Measurements from ENCODE around the gene TMEM269.
A peak's percentile ranks its signal among the peaks of the same experiment; 100 is the strongest.
"Not testable (repeated sequence)": the region's sequence is repeated elsewhere in the genome, so short reads cannot be mapped to it uniquely, and the experiment has no call there.

The TMEM269 gene

DNA sequence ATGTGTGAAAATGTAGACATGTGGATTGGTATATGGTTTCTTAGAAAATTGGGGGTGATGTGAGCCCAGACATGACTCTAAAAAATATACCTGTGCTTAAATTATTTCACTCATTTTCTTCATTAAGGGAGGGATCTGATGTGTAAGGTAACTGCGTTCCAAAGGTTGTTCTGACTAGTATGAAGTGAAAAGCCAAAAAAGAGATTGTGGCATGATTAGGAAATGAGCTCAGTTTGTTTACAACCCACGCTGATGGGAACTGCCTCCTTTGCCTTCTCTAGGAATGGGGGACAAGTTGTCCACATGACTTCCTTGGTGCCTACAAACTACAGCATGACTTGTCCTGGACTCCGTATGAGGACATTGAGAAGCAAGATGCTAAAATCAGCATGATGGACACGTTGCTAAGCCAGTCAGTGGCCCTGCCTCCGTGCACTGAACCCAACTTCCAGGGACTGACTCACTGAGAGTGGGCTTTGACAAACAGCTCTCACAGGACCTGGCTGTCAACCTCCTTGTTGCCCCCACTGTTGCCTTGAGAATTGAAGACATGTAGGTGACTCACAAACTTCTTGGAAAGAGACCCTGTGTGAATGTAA is 9.8 kb upstream of the TMEM269 start:
- FAIRE-seq (no peak), DNase-seq (ENCODE audit: low spot score) (no peak)

GRCh38 chr1:42776502-42776901 is 8.3 kb upstream of the TMEM269 start:
- FAIRE-seq (no peak), DNase-seq (ENCODE audit: low spot score) (no peak)

GRCh38 chr1:42777852-42778251 is 6.9 kb upstream of the TMEM269 start:
- DNase-seq (ENCODE audit: low spot score) (peak; percentile 13), FAIRE-seq (no peak)

GRCh38 chr1:42779725-42780124 is 5.1 kb upstream of the TMEM269 start:
- FAIRE-seq (no peak), DNase-seq (ENCODE audit: low spot score) (no peak)

DNA sequence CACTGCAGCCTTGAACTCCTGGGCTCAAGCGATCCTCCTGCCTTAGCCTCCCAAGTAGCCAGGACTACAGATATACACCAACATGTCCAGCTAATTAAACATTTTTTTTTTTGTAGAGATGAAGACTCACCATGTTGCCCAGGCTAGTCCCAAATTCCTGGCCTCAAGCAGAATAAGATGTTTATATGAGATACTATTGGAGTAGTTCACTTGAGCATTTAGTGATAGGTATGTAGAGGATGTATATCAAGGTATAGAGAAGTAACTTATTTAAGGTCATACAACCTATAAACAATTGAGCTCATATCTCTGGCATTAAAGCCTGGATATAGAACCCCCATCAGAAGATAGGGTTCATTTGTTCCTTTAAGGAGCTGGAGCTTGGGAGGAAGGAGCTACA is 4.6 kb upstream of the TMEM269 start:
- FAIRE-seq (no peak), DNase-seq (ENCODE audit: low spot score) (no peak)

DNA sequence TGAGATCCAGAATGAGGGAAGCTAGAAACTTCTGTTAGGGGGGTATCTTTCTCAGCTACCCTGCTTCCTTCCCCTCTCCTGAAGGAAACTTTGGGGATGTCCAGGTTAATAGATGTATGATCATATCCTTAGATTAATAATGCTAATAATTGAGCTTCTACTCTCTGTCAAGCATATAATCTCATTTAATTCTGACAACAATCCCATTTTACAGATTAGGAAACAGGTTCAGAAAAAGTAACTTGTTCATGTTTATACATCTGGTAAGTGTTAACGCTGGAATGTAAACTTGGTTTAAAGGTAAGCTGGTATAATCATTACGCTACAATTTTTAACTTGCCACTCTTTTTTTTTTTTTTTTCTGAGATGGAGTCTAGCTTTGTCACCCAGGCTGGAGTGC is 1.7 kb upstream of the TMEM269 start:
- DNase-seq (ENCODE audit: low spot score) (no peak), FAIRE-seq (no peak)

DNA sequence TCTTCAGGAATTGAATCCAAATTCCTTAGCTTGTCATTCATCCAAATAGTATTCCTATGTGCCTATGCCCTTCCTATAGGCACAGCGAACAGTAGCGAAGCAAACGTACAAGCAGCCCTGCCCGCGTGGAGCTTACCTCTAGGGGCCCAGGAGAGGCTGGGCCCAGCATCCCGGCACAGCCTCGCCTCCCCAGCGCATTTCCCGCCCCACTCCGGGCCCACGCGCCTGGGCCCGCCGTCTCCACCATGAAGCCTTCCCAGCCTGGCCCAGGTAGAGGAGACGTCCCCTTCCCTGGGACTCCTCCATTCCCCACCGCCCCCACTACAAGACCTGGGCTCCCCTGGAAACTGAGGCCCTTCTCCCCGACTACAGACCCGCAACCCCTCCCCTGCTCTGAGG is 245 bp upstream of the TMEM269 start:
- no peak for FAIRE-seq

GRCh38 chr1:42786097-42786496 is 1.3 kb downstream of the TMEM269 start:
- FAIRE-seq = no peak
- DNase-seq (ENCODE audit: low spot score) = no peak

More for the DNA sequence above, 245 bp upstream of the TMEM269 start:
- DNase-seq (ENCODE audit: low spot score) = no peak

GRCh38 chr1:42788021-42788420 is 3.2 kb downstream of the TMEM269 start:
- FAIRE-seq = no peak
- no peak for DNase-seq (ENCODE audit: low spot score)

DNA sequence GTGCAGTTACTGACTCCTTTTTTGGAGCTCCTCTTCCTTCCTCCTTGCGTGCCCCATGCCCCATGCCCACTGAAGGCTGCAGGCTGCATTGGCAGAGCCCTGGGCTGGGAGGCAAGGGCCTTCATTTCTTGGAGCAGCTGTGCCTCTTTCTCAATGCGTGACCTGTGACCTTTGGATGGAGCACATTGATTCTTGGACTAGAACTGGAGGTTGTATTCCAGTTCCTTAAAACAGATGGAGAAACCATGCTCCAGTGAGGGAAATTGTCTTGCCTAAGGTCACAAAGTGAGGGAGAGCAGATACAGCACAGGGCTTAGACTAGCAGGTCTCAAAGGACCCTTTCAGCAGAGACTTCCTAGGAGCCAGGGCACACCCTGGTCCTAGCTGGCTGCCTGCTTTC is 9.0 kb downstream of the TMEM269 start:
- DNase-seq (ENCODE audit: low spot score) (no peak), FAIRE-seq (no peak)

DNA sequence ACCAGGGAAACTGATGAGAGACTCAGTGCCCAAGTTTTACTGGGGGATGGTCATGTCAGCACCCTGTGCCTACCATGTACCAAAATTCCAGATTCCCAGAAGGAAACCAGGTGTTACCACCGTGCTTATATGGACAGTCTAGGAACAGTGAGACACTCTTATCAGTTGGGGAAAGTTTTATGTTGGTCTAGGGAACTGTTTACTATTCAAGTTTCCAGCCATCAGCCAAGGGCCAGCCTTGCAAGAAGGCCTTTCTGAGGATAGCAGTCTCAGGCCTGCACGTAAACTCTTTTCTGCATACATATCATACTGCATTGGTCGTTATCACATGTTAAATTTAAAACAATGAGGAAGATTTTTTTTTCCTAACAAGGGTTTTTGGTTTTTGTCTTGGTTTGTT is 12.6 kb downstream of the TMEM269 start:
- FAIRE-seq = no peak
- no peak for DNase-seq (ENCODE audit: low spot score)

GRCh38 chr1:42797979-42798378 is 13.2 kb downstream of the TMEM269 start:
- DNase-seq (ENCODE audit: low spot score) = no peak
- no peak for FAIRE-seq

- FAIRE-seq (no peak), DNase-seq (ENCODE audit: low spot score) (no peak)
Observed at GRCh38 chr1:42801832-42802473, 17.2 kb downstream of the TMEM269 start.

DNA sequence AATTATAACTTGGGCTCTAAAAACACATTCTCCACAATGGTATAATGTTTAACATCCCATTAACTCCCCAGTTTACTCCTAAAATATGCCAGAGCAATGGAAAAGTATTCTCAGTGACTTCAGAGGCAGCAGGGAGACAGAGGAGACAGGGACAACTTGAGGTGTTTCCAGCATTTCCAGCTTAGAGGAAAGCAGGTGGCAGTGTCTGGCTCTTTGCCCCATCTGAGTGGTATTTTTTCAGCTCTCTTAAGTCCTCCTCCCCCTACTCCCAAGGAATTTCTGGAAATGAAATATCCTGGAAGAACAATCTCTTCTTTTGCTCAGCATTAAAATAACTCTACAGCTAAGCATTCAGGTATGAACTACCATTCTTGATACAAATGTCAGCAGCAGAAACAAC is 21.4 kb downstream of the TMEM269 start:
- no peak for DNase-seq (ENCODE audit: low spot score)
- no peak for FAIRE-seq

- no peak for FAIRE-seq
- DNase-seq (ENCODE audit: low spot score) = no peak
Observed at GRCh38 chr1:42806593-42806992, 21.8 kb downstream of the TMEM269 start.

DNA sequence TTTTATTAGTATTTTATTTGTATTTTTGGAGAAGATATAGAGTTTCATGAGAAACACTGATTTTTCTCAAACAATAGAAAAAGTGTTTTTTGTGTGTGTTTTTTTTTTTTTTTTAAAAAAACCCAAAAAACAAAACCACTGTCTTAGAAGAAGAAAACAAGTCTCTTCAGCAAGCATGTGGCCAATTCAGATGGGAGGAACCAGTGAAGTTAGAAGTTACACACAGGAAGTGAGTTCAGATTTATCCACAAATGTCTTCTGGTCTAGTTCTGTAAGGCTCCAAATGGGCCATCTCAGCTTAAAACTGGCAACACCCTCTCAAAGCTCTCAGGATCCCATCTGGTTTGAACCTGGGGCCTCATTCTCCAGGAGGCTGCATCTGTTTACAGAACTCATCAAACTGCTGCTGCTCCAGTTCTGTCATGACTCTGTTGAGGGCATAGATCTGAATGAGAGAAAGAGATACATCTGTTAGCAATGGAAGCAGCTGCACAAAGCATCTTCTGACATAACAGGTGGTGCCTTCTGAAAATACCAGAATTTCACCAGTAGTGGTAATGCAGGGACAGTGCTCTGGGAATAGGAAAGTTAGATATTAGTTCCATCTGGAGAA is 22.4 kb downstream of the TMEM269 start:
- FAIRE-seq = no peak
- no peak for DNase-seq (ENCODE audit: low spot score)

DNA sequence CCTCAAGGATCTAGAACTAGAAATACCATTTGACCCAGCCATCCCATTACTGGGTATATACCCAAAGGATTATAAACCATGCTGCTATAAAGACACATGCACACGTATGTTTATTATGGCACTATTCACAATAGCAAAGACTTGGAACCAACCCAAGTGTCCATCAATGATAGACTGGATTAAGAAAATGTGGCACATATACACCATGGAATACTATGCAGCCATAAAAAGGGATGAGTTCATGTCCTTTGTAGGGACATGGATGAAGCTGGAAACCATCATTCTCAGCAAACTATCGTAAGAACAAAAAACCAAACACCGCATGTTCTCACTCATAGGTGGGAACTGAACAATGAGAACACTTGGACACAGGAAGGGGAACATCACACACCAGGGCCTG is 30.0 kb downstream of the TMEM269 start:
- not testable (repeated sequence) for DNase-seq (ENCODE audit: low spot score); FAIRE-seq

- FAIRE-seq = no peak
Observed at GRCh38 chr1:42815941-42816584, 31.3 kb downstream of the TMEM269 start.

DNA sequence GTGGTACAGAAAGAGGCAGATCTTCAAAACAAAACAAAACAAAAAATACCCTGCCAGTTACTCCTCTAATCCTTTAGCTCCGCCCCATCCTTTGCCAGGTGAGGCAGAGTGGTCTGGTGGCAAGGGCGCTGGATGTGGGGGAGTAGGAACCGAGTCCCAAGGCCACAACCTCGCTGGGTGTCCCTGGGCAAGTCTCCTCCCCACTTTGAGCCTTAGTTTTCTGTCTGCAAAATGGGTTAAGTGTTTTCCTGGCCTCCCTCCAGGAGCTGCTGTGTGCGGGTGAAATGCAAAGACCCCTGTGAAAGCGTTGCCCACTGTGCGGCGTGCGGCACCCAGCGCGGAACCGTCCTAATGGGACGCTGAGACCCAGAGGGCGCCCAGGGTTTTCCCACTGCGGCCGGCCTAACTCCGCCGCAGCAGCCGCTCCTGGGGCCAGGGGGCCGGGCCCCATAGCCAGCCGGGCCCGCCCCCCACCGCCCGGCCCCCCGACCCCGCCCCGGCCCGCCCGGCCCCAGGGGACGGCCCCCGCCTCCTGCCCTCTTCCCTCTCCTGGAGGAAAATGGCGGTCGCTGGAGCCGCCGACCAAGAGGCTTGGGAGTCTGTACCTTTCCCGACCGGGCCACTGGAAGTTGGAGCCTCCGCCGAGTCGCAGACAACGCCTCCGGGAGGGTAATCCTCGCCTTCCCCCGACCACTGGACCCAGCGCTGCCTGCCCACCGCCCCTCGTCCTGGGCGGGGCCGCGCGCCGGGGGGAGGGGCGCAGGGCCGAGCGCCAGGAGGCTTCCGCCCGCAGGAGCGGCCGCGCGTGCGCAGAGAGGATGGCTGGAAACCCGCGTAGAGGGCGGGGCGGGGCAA is 32.0 kb downstream of the TMEM269 start, which contains the start of the genes ERMAP and SVBP:
ERMAP (plus strand) TSS at position 538 of the 855 bp plus-strand sequence. CDS start 13,327 bp downstream, outside the sequence.
SVBP (minus strand) TSS at position 813 of the 855 bp plus-strand sequence. CDS start 853 bp downstream, outside the sequence.
- DNase-seq (ENCODE audit: low spot score) (peak; percentile 71), FAIRE-seq (no peak)

More at GRCh38 chr1:42815941-42816584, 31.3 kb downstream of the TMEM269 start:
- no peak for DNase-seq (ENCODE audit: low spot score)

DNA sequence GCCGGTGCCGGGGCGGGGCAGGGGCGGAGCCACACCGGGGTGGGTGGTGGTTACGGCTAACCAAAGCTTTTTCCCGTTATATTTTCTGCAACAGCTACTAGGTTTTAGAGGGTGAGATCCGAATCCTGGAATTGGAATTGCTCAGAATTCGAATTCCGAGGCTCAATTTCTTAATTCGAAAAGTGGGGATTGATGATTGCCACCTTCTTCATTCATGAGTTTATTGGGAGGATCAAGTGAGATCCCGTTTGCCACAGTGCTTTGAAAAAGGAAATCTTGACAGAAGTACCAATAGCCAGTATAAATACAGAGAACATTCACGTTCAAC is 32.6 kb downstream of the TMEM269 start:
- FAIRE-seq = no peak
- no peak for DNase-seq (ENCODE audit: low spot score)

GRCh38 chr1:42817976-42818375 is 33.2 kb downstream of the TMEM269 start:
- DNase-seq (ENCODE audit: low spot score) = no peak
- no peak for FAIRE-seq
